Kidney (tissue), 14 donors: ENCODE measurements around the gene ADCY4. TPM values are rescaled to one million over a fixed set of nuclear protein-coding genes. Genes with fewer than 3 reads are reported as not detected.

Experiments used
- DNase-seq, 5 donors: peaks; one replicate each; pipeline ENCODE4 v3.0.0-alpha.2; 2013 to 2020
- FAIRE-seq: peaks from 2 replicates; lab custom pipeline; 2012; peaks lifted over from hg19 to GRCh38; lab: Jason Lieb, UNC
- H3K27ac ChIP-seq, 2 donors: one replicate each; pipeline ENCODE4 v1.7.0; 2013; ENCODE audit warnings: low read depth in 2 of 2, low read length in 2 of 2, inconsistent platforms in 1 of 2
- H3K27me3 ChIP-seq: one replicate; pipeline ENCODE4 v1.7.1; 2013; ENCODE audit warnings: low read length, inconsistent platforms; ENCODE audit not compliant: control insufficient read depth, insufficient read depth
- H3K36me3 ChIP-seq, 3 donors: one replicate each; pipeline versions ENCODE4 v1.7.0 to v1.7.1; 2013; ENCODE audit warnings: low read length in 3 of 3, control low read depth in 1 of 3, inconsistent platforms in 1 of 3; ENCODE audit not compliant: insufficient read depth in 3 of 3, control insufficient read depth in 2 of 3
- H3K4me1 ChIP-seq, 3 donors: one replicate each; pipeline versions ENCODE4 v1.7.0 to v1.7.1; 2013; ENCODE audit warnings: low read length in 3 of 3, inconsistent platforms in 1 of 3, low read depth in 1 of 3; ENCODE audit not compliant: control insufficient read depth in 2 of 3, insufficient read depth in 2 of 3
- H3K4me3 ChIP-seq, 3 donors: one replicate each; pipeline versions ENCODE4 v1.7.0 to v1.8.1; 2013; ENCODE audit warnings: low read length in 3 of 3, control low read depth in 1 of 3, inconsistent platforms in 1 of 3
- H3K9ac ChIP-seq, 3 donors: one replicate each; pipeline versions ENCODE4 v1.7.0 to v1.7.1; 2013; ENCODE audit warnings: low read length in 3 of 3, control low read depth in 1 of 3, inconsistent platforms in 1 of 3
- H3K9me3 ChIP-seq, 3 donors: one replicate each; pipeline versions ENCODE4 v1.7.0 to v1.7.1; 2013; ENCODE audit warnings: low read length in 3 of 3, control low read depth in 1 of 3, inconsistent platforms in 1 of 3; ENCODE audit not compliant: control insufficient read depth in 2 of 3, insufficient read depth in 1 of 3
- intact Hi-C: fragments of 100-400 bp; cut with DNase I; formaldehyde crosslinking; loops from one replicate; pipeline ENCODE4 v1.11.1; 2022
- polyA plus RNA-seq: library from polyadenylated mRNA; stranded (reverse); fragments of 350-450 nt; fragmentation: Illumina TruSeq; extraction: RNeasy Lipid Tissue Mini Kit (QIAGEN cat#74804); gene quantifications from one replicate; pipeline ENCODE4 v1.2.3, GENCODE V29; 2014; ENCODE audit warnings: low read depth, low replicate concordance; ENCODE audit not compliant: insufficient read depth
- total RNA-seq: library from RNA; stranded (reverse); fragmentation: NEBNext Ultra II Directional; extraction: Animal tissue kit (Norgen Biotek cat#: 25700); gene quantifications from one replicate; pipeline ENCODE4 v1.2.1, GENCODE V29; 2021
- TF ChIP-seq, protein P1 (sequence below): IDR thresholded peaks from 3 replicates; pipeline ENCODE4 v1.5.1; 2012; ENCODE audit warnings: mild to moderate bottlenecking, moderate library complexity, borderline replicate concordance; ENCODE audit not compliant: insufficient read depth; ENCODE audit errors: extremely low read depth
- donor health status: control.
- donor health status: control.
- donor health status: control.
- donor health status: control.
- donor health status: control.
- donor health status: DM: yes; HTN: yes; CAD: no.
- donor health status: Normal renal cell carcinoma (clear cell type).

Gene ADCY4
- total and polyA plus RNA-seq, 2 donors from 2014 or later: 19.2 to 57.5 TPM

DNA sequence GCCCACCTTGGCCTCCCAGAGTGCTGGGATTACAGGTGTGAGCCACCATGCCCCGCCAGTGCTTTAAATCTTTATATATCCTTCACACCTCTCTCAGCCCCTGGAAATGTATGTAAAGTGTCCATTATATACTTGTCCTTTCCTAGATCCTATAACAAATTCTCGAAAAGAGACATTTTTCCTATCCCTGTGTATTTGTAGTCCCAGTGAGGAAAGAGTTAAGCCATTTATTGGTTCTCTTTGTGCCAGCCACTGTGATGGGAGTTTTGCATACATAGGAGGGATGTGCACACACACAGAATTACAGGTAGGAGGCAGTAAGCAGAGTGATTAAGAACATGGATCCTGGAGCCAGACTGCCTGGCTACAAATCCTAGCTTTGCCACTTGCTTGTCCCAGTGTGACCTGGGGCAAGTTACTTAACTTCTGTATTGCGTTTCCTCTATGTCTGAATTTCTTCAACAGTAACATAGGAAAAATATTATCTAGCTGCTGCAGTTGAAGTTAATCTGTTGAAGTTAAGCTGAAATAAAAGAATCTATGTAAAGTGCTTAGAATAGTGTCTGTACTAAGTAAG lies 61.4 kb downstream of the ADCY4 start:
- Histone ChIP-seq H3K9me3 (no peaks in the 10 kb centered on the region), H3K27me3 (no peaks in the 10 kb centered on the region), H3K4me1 (peaks cover 0 to 10% (median 0%) of the 10 kb centered on the region in 3 donors), H3K9ac (no peak overlapping the region), H3K27ac (no peak overlapping the region), H3K36me3 (no peaks in the 10 kb centered on the region), H3K4me3 (no peak overlapping the region)
- TF ChIP-seq, protein P1, sequence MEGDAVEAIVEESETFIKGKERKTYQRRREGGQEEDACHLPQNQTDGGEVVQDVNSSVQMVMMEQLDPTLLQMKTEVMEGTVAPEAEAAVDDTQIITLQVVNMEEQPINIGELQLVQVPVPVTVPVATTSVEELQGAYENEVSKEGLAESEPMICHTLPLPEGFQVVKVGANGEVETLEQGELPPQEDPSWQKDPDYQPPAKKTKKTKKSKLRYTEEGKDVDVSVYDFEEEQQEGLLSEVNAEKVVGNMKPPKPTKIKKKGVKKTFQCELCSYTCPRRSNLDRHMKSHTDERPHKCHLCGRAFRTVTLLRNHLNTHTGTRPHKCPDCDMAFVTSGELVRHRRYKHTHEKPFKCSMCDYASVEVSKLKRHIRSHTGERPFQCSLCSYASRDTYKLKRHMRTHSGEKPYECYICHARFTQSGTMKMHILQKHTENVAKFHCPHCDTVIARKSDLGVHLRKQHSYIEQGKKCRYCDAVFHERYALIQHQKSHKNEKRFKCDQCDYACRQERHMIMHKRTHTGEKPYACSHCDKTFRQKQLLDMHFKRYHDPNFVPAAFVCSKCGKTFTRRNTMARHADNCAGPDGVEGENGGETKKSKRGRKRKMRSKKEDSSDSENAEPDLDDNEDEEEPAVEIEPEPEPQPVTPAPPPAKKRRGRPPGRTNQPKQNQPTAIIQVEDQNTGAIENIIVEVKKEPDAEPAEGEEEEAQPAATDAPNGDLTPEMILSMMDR: no peak
- no peak for FAIRE-seq
- intact Hi-C loops: no loop called here
- DNase-seq: no peak

- Histone ChIP-seq H3K27me3 (no peaks in the 10 kb centered on the region), H3K36me3 (peaks cover 0 to under 1% (median 0%) of the 10 kb centered on the region in 3 donors), H3K9ac (no peak overlapping the region), H3K9me3 (no peaks in the 10 kb centered on the region), H3K4me1 (peaks cover 0 to 10% (median 0%) of the 10 kb centered on the region in 3 donors), H3K4me3 (no peak overlapping the region), H3K27ac (no peak overlapping the region)
- intact Hi-C loops: no loop called here
- no peak for DNase-seq
- no peak for FAIRE-seq
- TF ChIP-seq, protein P1: no peak
Measured at GRCh38 chr14:24272467-24272866, 62.4 kb downstream of the ADCY4 start.

GRCh38 chr14:24271834-24272263 lies 63.0 kb downstream of the ADCY4 start:
- no peak for FAIRE-seq
- Histone ChIP-seq H3K4me1 (peaks cover 0 to 10% (median 0%) of the 10 kb centered on the region in 3 donors), H3K27ac (peak overlapping the region; percentile 88 to 96), H3K9me3 (no peaks in the 10 kb centered on the region), H3K4me3 (peak overlapping the region; percentile 79 to 95 (median 92)), H3K27me3 (no peaks in the 10 kb centered on the region), H3K36me3 (peaks cover 0 to 7% (median 4%) of the 10 kb centered on the region in 3 donors), H3K9ac (peak overlapping the region; percentile 80 to 93 (median 92))
- DNase-seq: no peak
- intact Hi-C loops: no loop called here
- TF ChIP-seq, protein P1: no peak
